Thoracic aorta (tissue), 2 donors: ENCODE results near the gene ITGB4. TPM values are rescaled to one million over a fixed set of nuclear protein-coding genes. Genes with fewer than 3 reads are reported as not detected.

Experiments
- ATAC-seq: fragments of 150-250 bp; one replicate; pipeline ENCODE4 v1.8.0; 2017; ENCODE audit warnings: low read depth; ENCODE audit not compliant: insufficient number of reproducible peaks, low FRiP score
- DNase-seq: peaks from one replicate; pipeline ENCODE4 v3.0.0-alpha.2; 2020; ENCODE audit warnings: low spot score
- H3K27ac ChIP-seq, 2 donors: fragments of 200-600 bp; sonication (generic); 1 replicate in 1 of 2; 2 replicates in 1 of 2; pipeline ENCODE4 v1.5.1; 2016; ENCODE audit warnings: mild to moderate bottlenecking in 2 of 2, moderate library complexity in 2 of 2
- H3K27me3 ChIP-seq: fragments of 200-600 bp; sonication (generic); replicated peaks from 2 replicates; pipeline ENCODE4 v1.6.0; 2016; ENCODE audit warnings: mild to moderate bottlenecking; ENCODE audit not compliant: insufficient read depth
- H3K36me3 ChIP-seq: fragments of 200-600 bp; sonication (generic); one replicate; pipeline ENCODE4 v1.5.1; 2016
- H3K4me1 ChIP-seq, 2 donors: fragments of 200-600 bp; sonication (generic); 1 replicate in 1 of 2; 2 replicates in 1 of 2; pipeline versions ENCODE4 v1.5.1 to v1.6.0; 2016; ENCODE audit warnings: low read depth in 2 of 2, mild to moderate bottlenecking in 1 of 2; ENCODE audit not compliant: control insufficient read depth in 1 of 2
- H3K4me3 ChIP-seq: fragments of 200-600 bp; sonication (generic); 2 replicates; pipeline ENCODE4 v1.5.1; 2016; ENCODE audit warnings: mild to moderate bottlenecking
- H3K9me3 ChIP-seq: fragments of 200-600 bp; sonication (generic); 2 replicates; pipeline ENCODE4 v1.5.1; 2016
- total RNA-seq, 2 donors: library from RNA; depleted of rRNA; stranded (reverse); fragments of >200 nt; gene quantifications; one replicate each; pipeline versions ENCODE4 v1.1.0 to v1.2.3, GENCODE V29; 2016
- TF ChIP-seq, protein P1 (sequence below): fragments of 200-600 bp; sonication (generic); IDR thresholded peaks from one replicate; pipeline ENCODE4 v1.5.1; 2019; ENCODE audit warnings: antibody characterized with exemption

Gene ITGB4
- total RNA-seq, 2 donors from 2014 or later, result 11.6 to 21.1 TPM

DNA sequence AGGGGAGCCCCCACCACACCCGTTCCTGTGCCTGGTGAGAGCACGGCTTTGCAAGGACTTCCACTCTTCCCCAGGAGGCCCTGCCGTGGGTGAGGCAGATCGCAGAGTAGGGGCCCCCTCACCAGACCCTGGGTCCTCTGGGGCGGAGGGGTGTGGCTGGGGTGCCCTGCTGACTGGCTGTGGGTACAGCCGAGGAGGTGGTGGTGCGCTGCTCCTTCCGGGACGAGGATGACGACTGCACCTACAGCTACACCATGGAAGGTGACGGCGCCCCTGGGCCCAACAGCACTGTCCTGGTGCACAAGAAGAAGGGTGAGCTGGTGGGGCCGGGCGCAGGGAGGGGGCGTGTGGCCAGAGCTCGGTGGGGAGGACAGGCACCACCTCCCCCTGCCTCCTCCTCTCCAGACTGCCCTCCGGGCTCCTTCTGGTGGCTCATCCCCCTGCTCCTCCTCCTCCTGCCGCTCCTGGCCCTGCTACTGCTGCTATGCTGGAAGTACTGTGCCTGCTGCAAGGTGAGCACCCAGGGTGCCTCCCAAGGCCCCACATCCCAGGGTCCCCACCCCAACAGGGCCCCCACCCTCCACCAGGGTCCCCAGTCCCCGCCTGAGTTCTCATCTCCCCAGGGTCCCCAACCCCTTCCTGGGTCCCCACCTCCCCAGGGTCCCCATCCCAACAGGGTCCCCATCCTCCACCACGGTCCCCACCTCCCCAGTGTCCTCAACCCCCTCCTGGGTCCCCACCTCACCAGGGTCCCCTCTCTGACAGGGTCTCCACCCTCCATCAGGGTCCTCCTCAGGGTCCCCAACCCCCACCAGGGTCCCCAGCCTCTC, 16.1 kb downstream of the ITGB4 start:
- Histone ChIP-seq H3K27me3 (no peaks in the 10 kb centered on the region), H3K9me3 (no peaks in the 10 kb centered on the region), H3K4me3 (no peak overlapping the region), H3K36me3 (no peaks in the 10 kb centered on the region), H3K27ac (no peak overlapping the region), H3K4me1 (no peaks in the 10 kb centered on the region)
- no peak for ATAC-seq
- no peak for DNase-seq
- TF ChIP-seq, protein P1, sequence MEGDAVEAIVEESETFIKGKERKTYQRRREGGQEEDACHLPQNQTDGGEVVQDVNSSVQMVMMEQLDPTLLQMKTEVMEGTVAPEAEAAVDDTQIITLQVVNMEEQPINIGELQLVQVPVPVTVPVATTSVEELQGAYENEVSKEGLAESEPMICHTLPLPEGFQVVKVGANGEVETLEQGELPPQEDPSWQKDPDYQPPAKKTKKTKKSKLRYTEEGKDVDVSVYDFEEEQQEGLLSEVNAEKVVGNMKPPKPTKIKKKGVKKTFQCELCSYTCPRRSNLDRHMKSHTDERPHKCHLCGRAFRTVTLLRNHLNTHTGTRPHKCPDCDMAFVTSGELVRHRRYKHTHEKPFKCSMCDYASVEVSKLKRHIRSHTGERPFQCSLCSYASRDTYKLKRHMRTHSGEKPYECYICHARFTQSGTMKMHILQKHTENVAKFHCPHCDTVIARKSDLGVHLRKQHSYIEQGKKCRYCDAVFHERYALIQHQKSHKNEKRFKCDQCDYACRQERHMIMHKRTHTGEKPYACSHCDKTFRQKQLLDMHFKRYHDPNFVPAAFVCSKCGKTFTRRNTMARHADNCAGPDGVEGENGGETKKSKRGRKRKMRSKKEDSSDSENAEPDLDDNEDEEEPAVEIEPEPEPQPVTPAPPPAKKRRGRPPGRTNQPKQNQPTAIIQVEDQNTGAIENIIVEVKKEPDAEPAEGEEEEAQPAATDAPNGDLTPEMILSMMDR, result no peak

- H3K27me3 ChIP-seq, result no peaks in the 10 kb centered on the region
- H3K36me3 ChIP-seq, result no peaks in the 10 kb centered on the region
- no peaks in the 10 kb centered on the region for H3K9me3 ChIP-seq
- ATAC-seq (no peak), DNase-seq (no peak)
- TF ChIP-seq, protein P1, result no peak
- H3K4me1 ChIP-seq, result no peaks in the 10 kb centered on the region
- H3K4me3 ChIP-seq, result no peak overlapping the region
- no peak overlapping the region for H3K27ac ChIP-seq
Measured at GRCh38 chr17:75738218-75738802, 17.1 kb downstream of the ITGB4 start.

- no peak for ATAC-seq
- H3K4me1 ChIP-seq, result no peaks in the 10 kb centered on the region
- DNase-seq, result no peak
- no peaks in the 10 kb centered on the region for H3K36me3 ChIP-seq
- H3K4me3 ChIP-seq, result no peak overlapping the region
- H3K27me3 ChIP-seq, result no peaks in the 10 kb centered on the region
- TF ChIP-seq, protein P1, result no peak
- no peaks in the 10 kb centered on the region for H3K9me3 ChIP-seq
- no peak overlapping the region for H3K27ac ChIP-seq
Measured at GRCh38 chr17:75739174-75739573, 17.9 kb downstream of the ITGB4 start.

DNA sequence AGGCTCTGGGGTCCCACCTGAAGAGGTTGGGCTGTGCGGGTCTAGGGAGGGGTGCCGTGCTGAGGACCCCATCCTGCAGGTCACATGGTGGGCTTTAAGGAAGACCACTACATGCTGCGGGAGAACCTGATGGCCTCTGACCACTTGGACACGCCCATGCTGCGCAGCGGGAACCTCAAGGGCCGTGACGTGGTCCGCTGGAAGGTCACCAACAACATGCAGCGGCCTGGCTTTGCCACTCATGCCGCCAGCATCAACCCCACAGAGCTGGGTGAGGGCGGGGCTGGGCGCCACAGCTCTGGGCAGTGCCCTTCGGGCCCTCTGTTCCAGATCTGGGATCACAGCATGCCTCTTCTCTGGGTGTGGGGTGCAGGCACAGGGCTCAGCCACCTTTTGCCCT, 18.5 kb downstream of the ITGB4 start:
- DNase-seq (no peak), ATAC-seq (no peak)
- Histone ChIP-seq H3K27me3 (no peaks in the 10 kb centered on the region), H3K4me1 (no peaks in the 10 kb centered on the region), H3K9me3 (no peaks in the 10 kb centered on the region), H3K27ac (no peak overlapping the region), H3K36me3 (no peaks in the 10 kb centered on the region), H3K4me3 (no peak overlapping the region)
- TF ChIP-seq, protein P1, result no peak

DNA sequence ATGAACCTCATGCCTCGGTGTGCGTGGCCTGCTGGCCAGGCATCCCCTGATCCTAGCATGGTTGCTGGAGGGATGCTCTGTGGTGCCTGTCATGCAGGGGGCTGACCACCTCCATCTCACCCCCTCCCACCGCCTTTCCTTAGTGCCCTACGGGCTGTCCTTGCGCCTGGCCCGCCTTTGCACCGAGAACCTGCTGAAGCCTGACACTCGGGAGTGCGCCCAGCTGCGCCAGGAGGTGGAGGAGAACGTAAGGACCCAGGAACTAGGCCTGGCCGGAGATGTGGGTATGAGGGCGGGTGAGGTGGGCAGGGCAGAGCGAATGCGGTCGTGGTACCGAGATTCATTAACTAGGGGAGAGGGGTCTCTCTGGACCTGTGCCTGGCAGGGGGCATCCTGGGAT, 19.0 kb downstream of the ITGB4 start:
- no peak overlapping the region for H3K27ac ChIP-seq
- no peak for ATAC-seq
- TF ChIP-seq, protein P1, result no peak
- DNase-seq, result no peak
- H3K4me3 ChIP-seq, result no peak overlapping the region
- H3K27me3 ChIP-seq, result no peaks in the 10 kb centered on the region
- no peaks in the 10 kb centered on the region for H3K4me1 ChIP-seq
- H3K36me3 ChIP-seq, result no peaks in the 10 kb centered on the region
- H3K9me3 ChIP-seq, result no peaks in the 10 kb centered on the region
